ENCODE data around the gene FHL1.

DNA sequence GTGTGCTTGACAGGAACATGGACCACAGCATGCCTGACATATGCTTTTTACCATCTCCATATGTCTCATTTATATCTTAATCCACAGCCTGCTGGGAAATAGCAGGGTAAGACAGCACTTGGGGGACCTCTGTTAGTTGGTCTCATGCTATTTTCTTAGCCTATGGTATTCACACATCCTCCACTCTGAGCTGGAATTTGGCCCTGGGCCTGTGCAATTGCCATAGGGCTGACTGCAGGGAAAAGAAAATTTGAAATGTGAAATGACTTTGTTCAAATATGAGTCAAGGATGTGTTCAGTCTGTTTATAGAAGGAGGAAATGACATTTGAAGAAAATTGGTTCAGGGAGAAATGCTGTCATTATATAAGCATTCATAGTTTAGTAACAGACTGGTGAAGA is 113.4 kb downstream of the FHL1 start:
- TF ChIP-seq, protein P1, sequence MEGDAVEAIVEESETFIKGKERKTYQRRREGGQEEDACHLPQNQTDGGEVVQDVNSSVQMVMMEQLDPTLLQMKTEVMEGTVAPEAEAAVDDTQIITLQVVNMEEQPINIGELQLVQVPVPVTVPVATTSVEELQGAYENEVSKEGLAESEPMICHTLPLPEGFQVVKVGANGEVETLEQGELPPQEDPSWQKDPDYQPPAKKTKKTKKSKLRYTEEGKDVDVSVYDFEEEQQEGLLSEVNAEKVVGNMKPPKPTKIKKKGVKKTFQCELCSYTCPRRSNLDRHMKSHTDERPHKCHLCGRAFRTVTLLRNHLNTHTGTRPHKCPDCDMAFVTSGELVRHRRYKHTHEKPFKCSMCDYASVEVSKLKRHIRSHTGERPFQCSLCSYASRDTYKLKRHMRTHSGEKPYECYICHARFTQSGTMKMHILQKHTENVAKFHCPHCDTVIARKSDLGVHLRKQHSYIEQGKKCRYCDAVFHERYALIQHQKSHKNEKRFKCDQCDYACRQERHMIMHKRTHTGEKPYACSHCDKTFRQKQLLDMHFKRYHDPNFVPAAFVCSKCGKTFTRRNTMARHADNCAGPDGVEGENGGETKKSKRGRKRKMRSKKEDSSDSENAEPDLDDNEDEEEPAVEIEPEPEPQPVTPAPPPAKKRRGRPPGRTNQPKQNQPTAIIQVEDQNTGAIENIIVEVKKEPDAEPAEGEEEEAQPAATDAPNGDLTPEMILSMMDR (IDR thresholded peaks at IDR 0.05; ENCODE audit: extremely low read depth in 1 of 2, insufficient read depth in 1 of 2, low read depth in 1 of 2, low read length in 2 of 2), result no peak
- no peak for TF ChIP-seq EZH2 (IDR thresholded peaks at IDR 0.05; ENCODE audit: borderline replicate concordance, low read depth, low read length, severe bottlenecking)
